Placental pericyte (primary cell): ENCODE results near the gene CNFN. TPM values are rescaled to one million over a fixed set of nuclear protein-coding genes. Genes with fewer than 3 reads are reported as not detected.

Experiments used
- small RNA-seq: library from RNA; depleted of rRNA; stranded (forward); fragments of <200 nt; gene quantifications from one replicate; pipeline ENCODE3, GENCODE V24; 2012; ENCODE audit warnings: low replicate concordance
- total RNA-seq: library from RNA; depleted of rRNA; stranded (reverse); fragments of >200 nt; gene quantifications from 2 replicates; pipeline ENCODE4 v1.2.3, GENCODE V29; 2012

CNFN gene, protein sequence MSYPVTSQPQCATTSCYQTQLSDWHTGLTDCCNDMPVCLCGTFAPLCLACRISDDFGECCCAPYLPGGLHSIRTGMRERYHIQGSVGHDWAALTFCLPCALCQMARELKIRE
- not detected in 2 replicates for total RNA-seq

DNA sequence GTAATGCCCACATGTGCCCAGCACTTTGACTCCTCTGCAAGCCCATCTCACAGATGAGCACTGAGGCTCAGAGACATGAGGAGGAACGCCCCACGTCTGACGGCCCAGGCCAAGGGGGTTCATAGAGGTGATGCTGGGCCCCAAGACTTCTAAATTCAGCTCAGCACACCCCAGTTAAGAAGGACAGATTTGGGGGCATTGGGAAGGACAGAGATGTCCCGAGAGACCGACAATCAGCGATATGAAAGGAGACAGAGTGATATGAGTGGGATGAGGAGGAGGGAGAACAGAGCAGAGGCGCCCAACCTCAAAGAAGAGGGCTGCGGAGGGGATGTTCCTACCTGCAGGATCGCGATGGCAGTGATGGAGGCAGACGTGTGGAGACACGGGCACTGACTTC is at the start of gene CNFN:
CNFN (minus strand) TSS at position 399 of the 400 bp plus-strand sequence. CDS start 1,260 bp downstream, outside the sequence.

DNA sequence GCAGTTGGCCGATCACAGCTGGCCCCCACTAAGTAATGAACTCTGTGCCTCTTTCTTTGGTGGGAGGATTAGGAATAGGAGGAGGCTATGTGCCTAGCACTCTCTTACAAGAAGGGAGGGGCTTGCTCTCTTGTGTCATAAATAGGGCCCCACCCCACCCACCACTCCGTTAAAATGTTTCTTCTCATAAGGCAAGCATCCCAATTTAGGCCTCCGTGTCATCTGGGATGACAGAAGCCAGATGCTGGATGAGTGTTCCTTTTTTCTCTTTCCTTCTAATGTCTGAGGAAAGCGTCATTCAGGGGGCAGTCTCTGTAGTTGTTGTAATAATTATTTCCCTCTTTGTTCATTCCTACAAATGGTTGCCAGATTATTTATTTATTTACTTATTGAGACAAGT is 37.2 kb upstream of the CNFN start, which contains the start of gene LIPE:
LIPE (minus strand) TSS at position 76 of the 400 bp plus-strand sequence. CDS start 239 bp downstream, outside the sequence.

Small RNA genes lying within 50 kb of the gene (small RNA-seq; reads per million reads assigned to genes)
- not detected for gene MIR8077

Other genes starting within 250 kb of the CNFN start
- 29.2 and 39.0 TPM in 2 replicates for gene DEDD2, start 172.6 kb downstream of the CNFN start, total RNA-seq
- 18.2 and 23.0 TPM in 2 replicates for gene ZNF526, start 170.0 kb downstream of the CNFN start, total RNA-seq
- gene GSK3A, start 147.7 kb downstream of the CNFN start, total RNA-seq: 23.2 and 33.4 TPM in 2 replicates
- gene ERF, start 135.2 kb downstream of the CNFN start, total RNA-seq: 19.5 and 39.9 TPM in 2 replicates
- 38.5 and 41.5 TPM in 2 replicates for gene CIC, start 121.0 kb downstream of the CNFN start, total RNA-seq
- 0.22 and 0.86 TPM in 2 replicates for gene PRR19, start 88.2 kb downstream of the CNFN start, total RNA-seq
- 27.8 and 31.2 TPM in 2 replicates for gene PAFAH1B3, start 87.7 kb downstream of the CNFN start, total RNA-seq
- not detected in 2 replicates for gene TMEM145, start 77.0 kb downstream of the CNFN start, total RNA-seq
- 17.0 and 24.1 TPM in 2 replicates for gene MEGF8, start 64.7 kb downstream of the CNFN start, total RNA-seq
- 1.9 and 4.4 TPM in 2 replicates for gene LIPE, start 37.1 kb upstream of the CNFN start, total RNA-seq
- gene CXCL17, start 52.6 kb upstream of the CNFN start, total RNA-seq: not detected in 2 replicates
- gene CEACAM1, start 138.2 kb upstream of the CNFN start, total RNA-seq: not detected in 2 replicates
- not detected in 2 replicates for gene CEACAM8, start 204.6 kb upstream of the CNFN start, total RNA-seq